Dedifferentiated amniotic fluid mesenchymal stem cell (primary cell): ENCODE measurements around the gene GBGT1.
A peak's percentile ranks its signal among the peaks of the same experiment; 100 is the strongest.
"Not testable (repeated sequence)": the region's sequence is repeated elsewhere in the genome, so short reads cannot be mapped to it uniquely, and the experiment has no call there.

ENCODE experiments used
- DNase-seq: peaks from one replicate; pipeline ENCODE4 v3.0.0-alpha.2; 2016; ENCODE audit errors: extremely low spot score

The GBGT1 gene

GRCh38 chr9:133195029-133195428 is 31.3 kb upstream of the GBGT1 start:
- DNase-seq: no peak

- DNase-seq: no peak
Observed at GRCh38 chr9:133194597-133194996, 30.9 kb upstream of the GBGT1 start.

GRCh38 chr9:133191989-133192388 is 28.3 kb upstream of the GBGT1 start:
- DNase-seq: no peak

GRCh38 chr9:133189826-133190225 is 26.1 kb upstream of the GBGT1 start:
- DNase-seq: no peak

- no peak for DNase-seq
Observed at GRCh38 chr9:133188843-133189180, 25.1 kb upstream of the GBGT1 start.

GRCh38 chr9:133188006-133188842 is 24.5 kb upstream of the GBGT1 start:
- no peak for DNase-seq

- DNase-seq: no peak
Observed at GRCh38 chr9:133187561-133188005, 23.9 kb upstream of the GBGT1 start.

GRCh38 chr9:133186736-133187135 is 23.0 kb upstream of the GBGT1 start:
- no peak for DNase-seq

- peak; percentile 69 for DNase-seq
Observed at GRCh38 chr9:133184971-133185370, 21.3 kb upstream of the GBGT1 start.

GRCh38 chr9:133182151-133182550 is 18.4 kb upstream of the GBGT1 start:
- no peak for DNase-seq

- DNase-seq: no peak
Observed at GRCh38 chr9:133181561-133181960, 17.8 kb upstream of the GBGT1 start.

- DNase-seq: no peak
Observed at GRCh38 chr9:133180953-133181352, 17.2 kb upstream of the GBGT1 start.

- no peak for DNase-seq
Observed at GRCh38 chr9:133173056-133173455, 9.3 kb upstream of the GBGT1 start.

GRCh38 chr9:133171161-133171961 is 7.6 kb upstream of the GBGT1 start:
- no peak for DNase-seq

GRCh38 chr9:133170716-133171115 is 7.0 kb upstream of the GBGT1 start:
- no peak for DNase-seq

- not testable (repeated sequence) for DNase-seq
Observed at GRCh38 chr9:133169687-133170086, 6.0 kb upstream of the GBGT1 start.

GRCh38 chr9:133169102-133169501 is 5.4 kb upstream of the GBGT1 start:
- no peak for DNase-seq

- DNase-seq: no peak
Observed at GRCh38 chr9:133168432-133168831, 4.7 kb upstream of the GBGT1 start.

- no peak for DNase-seq
Observed at GRCh38 chr9:133167769-133168168, 4.1 kb upstream of the GBGT1 start.

GRCh38 chr9:133167096-133167730 is 3.5 kb upstream of the GBGT1 start:
- no peak for DNase-seq

GRCh38 chr9:133166392-133166791 is 2.7 kb upstream of the GBGT1 start:
- no peak for DNase-seq

- no peak for DNase-seq
Observed at GRCh38 chr9:133165452-133165730, 1.7 kb upstream of the GBGT1 start.

GRCh38 chr9:133164191-133164590 is 477 bp upstream of the GBGT1 start:
- DNase-seq: no peak
